H9 (cell line): ENCODE results near the gene ITIH6. TPM values are rescaled to one million over a fixed set of nuclear protein-coding genes. Genes with fewer than 3 reads are reported as not detected.
"Not testable (repeated sequence)": the region's sequence is repeated elsewhere in the genome, so short reads cannot be mapped to it uniquely, and the experiment has no call there.

Experiments used
- DNase-seq: peaks from one replicate; pipeline ENCODE4 v3.0.0-alpha.2; 2017
- H2AFZ ChIP-seq: one replicate; pipeline ENCODE4 v1.6.1; 2013; ENCODE audit warnings: mild to moderate bottlenecking, low read length, control low read depth, moderate library complexity
- H2AK5ac ChIP-seq: 2 replicates; pipeline ENCODE4 v1.6.1; 2013; ENCODE audit warnings: low read length, control low read depth, mixed read lengths; ENCODE audit not compliant: insufficient read length
- H2BK120ac ChIP-seq: one replicate; pipeline ENCODE4 v1.6.1; 2013; ENCODE audit warnings: low read depth, mild to moderate bottlenecking, low read length, control low read depth, inconsistent platforms; ENCODE audit not compliant: poor library complexity, severe bottlenecking
- H2BK12ac ChIP-seq: 2 replicates; pipeline ENCODE4 v1.6.1; 2013; ENCODE audit warnings: low read length, control low read depth, mixed read lengths, low read depth; ENCODE audit not compliant: insufficient read length
- H2BK15ac ChIP-seq: 2 replicates; pipeline ENCODE4 v1.6.1; 2013; ENCODE audit warnings: low read depth, low read length, control low read depth
- H2BK20ac ChIP-seq: one replicate; pipeline ENCODE4 v1.6.1; 2013; ENCODE audit warnings: low read depth, mild to moderate bottlenecking, low read length, control low read depth, inconsistent platforms; ENCODE audit not compliant: poor library complexity, severe bottlenecking
- H2BK5ac ChIP-seq: 2 replicates; pipeline ENCODE4 v1.6.1; 2013; ENCODE audit warnings: low read length, control low read depth, mixed read lengths; ENCODE audit not compliant: insufficient read length
- H3K14ac ChIP-seq: 2 replicates; pipeline ENCODE4 v1.6.1; 2013; ENCODE audit warnings: low read length, control low read depth; ENCODE audit not compliant: insufficient read depth
- H3K18ac ChIP-seq: 2 replicates; pipeline ENCODE4 v1.6.1; 2013; ENCODE audit warnings: low read depth, mild to moderate bottlenecking, mixed read lengths, low read length, control low read depth; ENCODE audit not compliant: insufficient read length
- H3K23ac ChIP-seq: 2 replicates; pipeline ENCODE4 v1.6.1; 2013; ENCODE audit warnings: low read length, control low read depth, mixed read lengths, low read depth; ENCODE audit not compliant: insufficient read length
- H3K23me2 ChIP-seq: 2 replicates; pipeline ENCODE4 v1.6.1; 2013; ENCODE audit warnings: low read depth, mild to moderate bottlenecking, mixed read lengths, low read length, control low read depth; ENCODE audit not compliant: insufficient read length, poor library complexity, severe bottlenecking
- H3K27ac ChIP-seq: 2 replicates; pipeline ENCODE4 v1.5.1; 2013; ENCODE audit warnings: low read length, control low read depth, mixed read lengths, low read depth; ENCODE audit not compliant: insufficient read length
- H3K27me3 ChIP-seq: 2 replicates; pipeline ENCODE4 v1.6.1; 2013; ENCODE audit warnings: low read length, control low read depth, inconsistent platforms; ENCODE audit not compliant: insufficient read depth
- H3K4ac ChIP-seq: 2 replicates; pipeline ENCODE4 v1.6.1; 2013; ENCODE audit warnings: low read depth, mild to moderate bottlenecking, control low read depth, inconsistent platforms, low read length, moderate library complexity
- H3K4me1 ChIP-seq: 2 replicates; pipeline ENCODE4 v1.6.1; 2013; ENCODE audit warnings: low read length, control low read depth, inconsistent platforms; ENCODE audit not compliant: insufficient read depth
- H3K4me2 ChIP-seq: 2 replicates; pipeline ENCODE4 v1.6.1; 2013; ENCODE audit warnings: low read length, control low read depth, mixed read lengths; ENCODE audit not compliant: insufficient read length, insufficient read depth
- H3K56ac ChIP-seq: 2 replicates; pipeline ENCODE4 v1.6.1; 2013; ENCODE audit warnings: low read depth, mild to moderate bottlenecking, mixed read lengths, low read length, control low read depth; ENCODE audit not compliant: insufficient read length
- H3K79me1 ChIP-seq: 2 replicates; pipeline ENCODE4 v1.6.1; 2013; ENCODE audit warnings: low read depth, mild to moderate bottlenecking, moderate library complexity, low read length, control low read depth, inconsistent platforms; ENCODE audit not compliant: insufficient read depth, poor library complexity, severe bottlenecking
- H3K79me2 ChIP-seq: 2 replicates; pipeline ENCODE4 v1.6.1; 2013; ENCODE audit warnings: low read length, control low read depth, inconsistent platforms; ENCODE audit not compliant: insufficient read depth
- H3K9ac ChIP-seq: 2 replicates; pipeline ENCODE4 v1.6.1; 2013; ENCODE audit warnings: low read length, control low read depth, mixed read lengths; ENCODE audit not compliant: insufficient read length; ENCODE audit errors: extremely low read depth
- H3K9me3 ChIP-seq: one replicate; pipeline ENCODE4 v1.6.1; 2013; ENCODE audit warnings: low read depth, low read length, inconsistent platforms; ENCODE audit not compliant: control insufficient read depth
- H3T11ph ChIP-seq: one replicate; pipeline ENCODE4 v1.6.1; 2013; ENCODE audit warnings: mild to moderate bottlenecking, low read length, control low read depth, inconsistent platforms
- H4K20me1 ChIP-seq: one replicate; pipeline ENCODE4 v1.6.1; 2013; ENCODE audit not compliant: control insufficient read depth, insufficient read length, insufficient read depth
- H4K5ac ChIP-seq: 2 replicates; pipeline ENCODE4 v1.6.1; 2013; ENCODE audit warnings: low read depth, mild to moderate bottlenecking, mixed read lengths, low read length, control low read depth; ENCODE audit not compliant: insufficient read length
- H4K8ac ChIP-seq: replicated peaks from 2 replicates; pipeline ENCODE4 v1.6.1; 2013; ENCODE audit warnings: low read length, control low read depth, mixed read lengths, low read depth; ENCODE audit not compliant: insufficient read length
- H4K91ac ChIP-seq: 2 replicates; pipeline ENCODE4 v1.6.1; 2013; ENCODE audit warnings: low read depth, mild to moderate bottlenecking, moderate library complexity, mixed read lengths, low read length, control low read depth; ENCODE audit not compliant: insufficient read length
- H3K27ac Mint-ChIP-seq, 3 experiments: 2 replicates in 2 of 3; 3 replicates in 1 of 3; pipeline ENCODE4 v1.8.0; 2020 to 2021; ENCODE audit warnings: mixed read lengths in 3 of 3, mild to moderate bottlenecking in 1 of 3, moderate library complexity in 1 of 3
- H3K27me3 Mint-ChIP-seq: 2 replicates; pipeline ENCODE4 v1.8.0; 2021; ENCODE audit warnings: low read depth, mild to moderate bottlenecking, moderate library complexity, mixed read lengths
- H3K36me3 Mint-ChIP-seq, 3 experiments: 2 replicates in 2 of 3; 3 replicates in 1 of 3; pipeline ENCODE4 v1.8.0; 2020 to 2021; ENCODE audit warnings: low read depth in 3 of 3, mixed read lengths in 3 of 3; ENCODE audit not compliant: insufficient read depth in 1 of 3
- H3K4me1 Mint-ChIP-seq, 2 experiments: 2 replicates each; pipeline ENCODE4 v1.8.0; 2020; ENCODE audit warnings: mixed read lengths in 2 of 2
- H3K4me3 Mint-ChIP-seq, 2 experiments: 2 replicates in 1 of 2; 3 replicates in 1 of 2; pipeline ENCODE4 v1.8.0; 2020 to 2021; ENCODE audit warnings: mild to moderate bottlenecking in 2 of 2, mixed read lengths in 2 of 2, moderate library complexity in 1 of 2
- H3K9me3 Mint-ChIP-seq, 2 experiments: 2 replicates in 1 of 2; 3 replicates in 1 of 2; pipeline ENCODE4 v1.8.0; 2020; ENCODE audit warnings: mild to moderate bottlenecking in 2 of 2, mixed read lengths in 2 of 2, moderate library complexity in 1 of 2
- whole genome bisulfite sequencing: extraction: QIAGEN DNeasy Blood & Tissue Kit; methylation state at CpG from one replicate; pipeline ENCODE4 v1.1.7; 2013; ENCODE audit warnings: missing lambda C conversion rate, low lambda C conversion rate, mixed read lengths; ENCODE audit not compliant: insufficient read length; ENCODE audit errors: extremely low coverage; 5-methylcytosine and 5-hydroxymethylcytosine counted together
- total RNA-seq: library from RNA; stranded (reverse); gene quantifications from 2 replicates; pipeline ENCODE4 v1.2.1, GENCODE V29; 2021

ITIH6 gene
- total RNA-seq, 1 experiment from 2014 or later = not detected

DNA sequence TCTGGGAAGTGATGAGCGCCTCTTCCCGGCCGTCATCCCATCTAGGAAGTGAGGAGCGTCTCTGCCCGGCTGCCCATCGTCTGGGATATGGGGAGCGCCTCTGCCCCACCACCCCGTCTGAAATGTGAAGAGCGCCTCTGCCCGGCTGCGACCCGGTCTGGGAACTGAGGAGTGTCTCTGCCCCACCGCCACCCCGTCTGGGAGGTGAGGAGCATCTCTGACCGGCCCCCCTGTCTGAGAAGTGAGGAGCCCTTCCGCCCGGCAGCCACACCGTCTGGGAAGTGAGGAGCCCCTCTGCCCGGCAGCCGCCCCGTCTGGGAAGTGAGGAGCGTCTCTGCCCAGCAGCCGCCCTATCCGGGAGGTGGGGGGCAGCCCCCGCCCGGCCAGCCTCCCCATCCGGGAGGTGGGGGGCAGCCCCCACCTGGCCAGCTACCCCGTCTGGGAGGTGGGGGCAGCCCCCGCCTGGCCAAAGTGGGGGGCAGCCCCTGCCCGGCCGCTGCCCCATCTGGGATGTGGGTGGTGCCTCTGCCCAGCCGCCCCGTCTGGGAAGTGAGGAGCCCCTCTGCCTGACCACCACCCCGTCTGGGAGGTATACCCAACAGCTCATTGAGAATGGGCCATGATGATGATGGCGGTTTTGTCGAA is 61.6 kb downstream of the ITIH6 start:
- peaks cover 78% of the 10 kb centered on the region in 2 experiments for H3K9me3 Mint-ChIP-seq
- H3K56ac ChIP-seq, H2BK12ac ChIP-seq, H4K5ac ChIP-seq, H3K4me1 Mint-ChIP-seq, H3K23me2 ChIP-seq, H3K18ac ChIP-seq, H2BK5ac ChIP-seq, H3K9ac ChIP-seq, H3K27me3 Mint-ChIP-seq, H3K4me3 Mint-ChIP-seq, H2BK15ac ChIP-seq, H2BK20ac ChIP-seq, H3K27me3 ChIP-seq, H3K27ac ChIP-seq, H4K8ac ChIP-seq, H3K4ac ChIP-seq, H3K14ac ChIP-seq, H2AFZ ChIP-seq, H3K79me2 ChIP-seq, H3K23ac ChIP-seq, H3K4me2 ChIP-seq, H2BK120ac ChIP-seq, H3T11ph ChIP-seq, H4K91ac ChIP-seq, DNase-seq, H2AK5ac ChIP-seq, H3K79me1 ChIP-seq, H3K4me1 ChIP-seq, H4K20me1 ChIP-seq, H3K27ac Mint-ChIP-seq: not testable (repeated sequence)
- WGBS = no CpG with 5 or more reads among the region's 36 CpGs
- H3K9me3 ChIP-seq = peaks cover 11% of the 10 kb centered on the region
- H3K36me3 Mint-ChIP-seq = peaks cover 11 to 22% (median 20%) of the 10 kb centered on the region in 3 experiments
